ENCODE measurements around the gene MAN1C1.

DNA sequence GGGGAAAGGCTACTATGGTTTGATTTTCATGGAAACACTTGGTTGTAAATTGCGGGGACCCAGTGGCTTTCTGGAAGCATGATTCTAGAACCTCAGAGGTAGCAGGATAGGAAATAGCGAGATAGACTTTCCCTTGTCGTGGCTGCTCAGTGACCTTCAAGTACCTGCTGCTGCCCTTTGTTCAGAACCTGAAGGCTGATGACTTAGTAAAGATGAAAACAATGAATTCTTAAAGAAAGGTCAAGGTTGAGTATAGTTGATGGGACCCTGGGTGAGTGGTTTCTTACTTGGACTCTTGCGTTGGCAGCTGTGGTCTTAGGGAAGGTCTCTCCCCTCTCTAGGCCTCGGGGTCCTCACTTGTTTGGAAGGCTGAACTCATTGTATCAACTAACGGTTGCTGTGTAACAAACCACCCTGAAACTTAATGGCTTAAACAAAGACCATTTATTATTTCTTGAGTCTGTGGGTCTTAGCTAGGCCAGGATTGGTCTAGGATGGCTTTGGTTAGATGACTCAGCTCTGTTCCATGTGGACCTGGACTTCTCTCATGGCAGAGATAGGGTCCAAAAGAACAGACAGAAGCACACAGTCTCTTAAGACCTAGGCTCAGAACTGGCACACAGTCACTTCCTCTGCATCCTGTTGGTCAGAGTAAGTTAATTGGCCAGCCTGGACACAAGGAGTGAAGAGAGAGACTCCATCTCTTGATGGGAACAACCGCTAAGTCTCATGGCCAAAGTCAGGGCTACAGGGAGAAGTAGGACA is 94.2 kb downstream of the MAN1C1 start:
- TF ChIP-seq CTCF (conservative IDR thresholded peaks at IDR 0.05 in 1 of 2, IDR thresholded peaks at IDR 0.05 in 1 of 2; ENCODE audit: low read depth in 1 of 2, low read length in 2 of 2) (no peak), EZH2 (IDR thresholded peaks at IDR 0.05; ENCODE audit: low read length, missing control alignments) (no peak)

All from fibroblast of lung (primary cell).